Endodermal cell (in vitro differentiated cells): Measurements from ENCODE around the gene ACSM5. TPM values are rescaled to one million over a fixed set of nuclear protein-coding genes. Genes with fewer than 3 reads are reported as not detected.
A peak's percentile ranks its signal among the peaks of the same experiment; 100 is the strongest.

Experiments
- DNase-seq: peaks from one replicate; pipeline ENCODE4 v3.0.0-alpha.2; 2017
- H3K27ac ChIP-seq: 2 replicates; pipeline ENCODE4 v1.5.1; 2013; ENCODE audit warnings: mild to moderate bottlenecking, low read depth, low read length, moderate library complexity
- H3K27me3 ChIP-seq: 2 replicates; pipeline ENCODE4 v1.6.1; 2013; ENCODE audit warnings: mild to moderate bottlenecking, low read length, moderate library complexity; ENCODE audit not compliant: insufficient read depth, control insufficient read depth, poor library complexity, severe bottlenecking
- H3K36me3 ChIP-seq: 2 replicates; pipeline ENCODE4 v1.7.0; 2013; ENCODE audit warnings: mild to moderate bottlenecking, low read length, moderate library complexity; ENCODE audit not compliant: control insufficient read depth, insufficient read depth
- H3K4me1 ChIP-seq: one replicate; pipeline ENCODE4 v1.7.0; 2013; ENCODE audit warnings: low read length; ENCODE audit not compliant: control insufficient read depth, insufficient read depth
- H3K4me3 ChIP-seq: 2 replicates; pipeline ENCODE4 v1.5.1; 2013; ENCODE audit warnings: mild to moderate bottlenecking, low read length, moderate library complexity
- H3K9ac ChIP-seq: 2 replicates; pipeline ENCODE4 v1.6.1; 2013; ENCODE audit warnings: mild to moderate bottlenecking, low read length, moderate library complexity; ENCODE audit not compliant: poor library complexity, severe bottlenecking; ENCODE audit errors: extremely low read depth
- H3K9me3 ChIP-seq: 2 replicates; pipeline ENCODE4 v1.6.1; 2013; ENCODE audit warnings: mild to moderate bottlenecking, low read length, moderate library complexity; ENCODE audit not compliant: control insufficient read depth
- H3K27ac Mint-ChIP-seq: 2 replicates; pipeline ENCODE4 v1.8.0; 2020; ENCODE audit warnings: mixed read lengths
- H3K27me3 Mint-ChIP-seq: 2 replicates; pipeline ENCODE4 v1.8.0; 2021; ENCODE audit warnings: mild to moderate bottlenecking, mixed read lengths; ENCODE audit not compliant: insufficient read depth
- H3K36me3 Mint-ChIP-seq: 2 replicates; pipeline ENCODE4 v1.8.0; 2020; ENCODE audit warnings: low read depth, mixed read lengths
- H3K4me1 Mint-ChIP-seq: 2 replicates; pipeline ENCODE4 v1.8.0; 2020; ENCODE audit warnings: mixed read lengths
- H3K4me3 Mint-ChIP-seq: 2 replicates; pipeline ENCODE4 v1.8.0; 2020; ENCODE audit warnings: mild to moderate bottlenecking, moderate library complexity, mixed read lengths
- H3K9me3 Mint-ChIP-seq: 2 replicates; pipeline ENCODE4 v1.8.0; 2020; ENCODE audit warnings: mild to moderate bottlenecking, mixed read lengths
- WGBS, 2 experiments: methylation state at CpG; one replicate each; pipeline versions ENCODE4 v1.1.5 to v1.1.7; 2013; ENCODE audit warnings: missing lambda C conversion rate in 2 of 2, mixed read lengths in 1 of 2; ENCODE audit not compliant: insufficient coverage in 1 of 2, insufficient read length in 1 of 2; 5-methylcytosine and 5-hydroxymethylcytosine counted together
- total RNA-seq, 2 donors: library from RNA; stranded (reverse); fragmentation: NEBNext Ultra II Directional in 1 of 2; extraction: Animal tissue kit (Norgen Biotek cat#: 25700) in 1 of 2; gene quantifications; 2 replicates in 1 of 2; 3 replicates in 1 of 2; pipeline ENCODE4 v1.2.1, GENCODE V29; 2021
- TF ChIP-seq, protein P1 (sequence below): fragments of 200-600 bp; sonication (generic); conservative IDR thresholded peaks from 2 replicates; pipeline ENCODE4 v1.5.0; 2021; ENCODE audit warnings: antibody characterized with exemption, mild to moderate bottlenecking

Gene ACSM5
- total RNA-seq, 2 donors from 2014 or later: not detected

GRCh38 chr16:20364051-20364450 lies 45.3 kb upstream of the ACSM5 start:
- H3K27ac Mint-ChIP-seq: no peak overlapping the region
- Histone ChIP-seq H3K27ac (no peak overlapping the region), H3K4me1 (no peaks in the 10 kb centered on the region), H3K9ac (no peak overlapping the region), H3K9me3 (no peaks in the 10 kb centered on the region), H3K27me3 (no peaks in the 10 kb centered on the region), H3K4me3 (no peak overlapping the region), H3K36me3 (no peaks in the 10 kb centered on the region)
- 84 to 89% methylated on average over 2 to 3 of the region's 3 CpGs for WGBS, 2 experiments
- H3K27me3 Mint-ChIP-seq: peaks cover 10% of the 10 kb centered on the region
- H3K4me3 Mint-ChIP-seq: no peak overlapping the region
- DNase-seq: no peak
- TF ChIP-seq, protein P1, sequence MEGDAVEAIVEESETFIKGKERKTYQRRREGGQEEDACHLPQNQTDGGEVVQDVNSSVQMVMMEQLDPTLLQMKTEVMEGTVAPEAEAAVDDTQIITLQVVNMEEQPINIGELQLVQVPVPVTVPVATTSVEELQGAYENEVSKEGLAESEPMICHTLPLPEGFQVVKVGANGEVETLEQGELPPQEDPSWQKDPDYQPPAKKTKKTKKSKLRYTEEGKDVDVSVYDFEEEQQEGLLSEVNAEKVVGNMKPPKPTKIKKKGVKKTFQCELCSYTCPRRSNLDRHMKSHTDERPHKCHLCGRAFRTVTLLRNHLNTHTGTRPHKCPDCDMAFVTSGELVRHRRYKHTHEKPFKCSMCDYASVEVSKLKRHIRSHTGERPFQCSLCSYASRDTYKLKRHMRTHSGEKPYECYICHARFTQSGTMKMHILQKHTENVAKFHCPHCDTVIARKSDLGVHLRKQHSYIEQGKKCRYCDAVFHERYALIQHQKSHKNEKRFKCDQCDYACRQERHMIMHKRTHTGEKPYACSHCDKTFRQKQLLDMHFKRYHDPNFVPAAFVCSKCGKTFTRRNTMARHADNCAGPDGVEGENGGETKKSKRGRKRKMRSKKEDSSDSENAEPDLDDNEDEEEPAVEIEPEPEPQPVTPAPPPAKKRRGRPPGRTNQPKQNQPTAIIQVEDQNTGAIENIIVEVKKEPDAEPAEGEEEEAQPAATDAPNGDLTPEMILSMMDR: no peak
- no peaks in the 10 kb centered on the region for H3K36me3 Mint-ChIP-seq
- H3K4me1 Mint-ChIP-seq: no peaks in the 10 kb centered on the region
- H3K9me3 Mint-ChIP-seq: no peaks in the 10 kb centered on the region

DNA sequence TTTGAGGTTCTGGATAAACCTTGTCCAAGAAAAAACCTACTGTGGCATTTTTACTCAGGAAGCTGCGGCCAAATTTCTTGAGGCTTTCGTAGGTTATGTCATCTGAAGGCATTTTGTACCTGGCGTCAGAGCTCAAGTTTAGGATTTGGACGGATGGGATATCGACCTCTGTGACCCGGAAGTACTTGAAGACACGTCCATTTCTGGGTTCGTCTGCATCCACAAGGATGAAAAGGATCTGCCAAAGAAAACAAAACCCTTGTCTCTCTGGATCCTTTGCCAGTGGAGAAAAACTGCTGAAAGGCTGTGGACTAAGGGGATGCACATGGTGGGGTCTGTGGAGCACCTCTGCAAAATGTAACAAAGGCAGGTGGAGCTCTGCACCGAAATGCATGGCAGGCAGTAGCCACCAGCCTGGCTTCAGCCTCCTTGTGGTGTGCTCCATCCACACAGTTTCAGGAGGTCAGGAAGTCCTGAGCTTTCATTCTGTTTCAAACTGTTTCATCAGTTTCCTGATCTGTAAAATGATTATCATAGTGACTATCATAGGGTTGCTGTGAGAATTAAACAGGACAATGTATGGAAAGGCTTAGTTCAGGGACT lies 39.8 kb upstream of the ACSM5 start:
- Mint-ChIP-seq H3K27me3 (peaks cover 4% of the 10 kb centered on the region), H3K36me3 (no peaks in the 10 kb centered on the region), H3K9me3 (no peaks in the 10 kb centered on the region), H3K4me3 (no peak overlapping the region), H3K4me1 (no peaks in the 10 kb centered on the region), H3K27ac (no peak overlapping the region)
- Histone ChIP-seq H3K4me1 (no peaks in the 10 kb centered on the region), H3K27me3 (no peaks in the 10 kb centered on the region), H3K36me3 (no peaks in the 10 kb centered on the region), H3K4me3 (no peak overlapping the region), H3K9ac (no peak overlapping the region), H3K9me3 (no peaks in the 10 kb centered on the region), H3K27ac (no peak overlapping the region)
- no peak for DNase-seq
- WGBS, 2 experiments: 87 to 89% methylated on average over 9 of the region's 9 CpGs
- TF ChIP-seq, protein P1: peak; percentile 17

GRCh38 chr16:20372701-20373100 lies 36.6 kb upstream of the ACSM5 start:
- H3K4me3 ChIP-seq: no peak overlapping the region
- Mint-ChIP-seq H3K27ac (no peak overlapping the region), H3K27me3 (peaks cover 7% of the 10 kb centered on the region), H3K9me3 (no peaks in the 10 kb centered on the region), H3K4me1 (no peaks in the 10 kb centered on the region), H3K36me3 (no peaks in the 10 kb centered on the region), H3K4me3 (no peak overlapping the region)
- no peak overlapping the region for H3K27ac ChIP-seq
- no peaks in the 10 kb centered on the region for H3K9me3 ChIP-seq
- H3K36me3 ChIP-seq: no peaks in the 10 kb centered on the region
- 91 to 97% methylated on average over 3 to 5 of the region's 5 CpGs for WGBS, 2 experiments
- DNase-seq: no peak
- H3K9ac ChIP-seq: no peak overlapping the region
- H3K27me3 ChIP-seq: no peaks in the 10 kb centered on the region
- TF ChIP-seq, protein P1: no peak
- no peaks in the 10 kb centered on the region for H3K4me1 ChIP-seq
